ENCODE data around the gene SLC25A36. TPM values are rescaled to one million over a fixed set of nuclear protein-coding genes. Genes with fewer than 3 reads are reported as not detected.
"Not testable (repeated sequence)": the region's sequence is repeated elsewhere in the genome, so short reads cannot be mapped to it uniquely, and the experiment has no call there.

SLC25A36 gene
- total RNA-seq, 4 donors from 2014 or later, result 42.1 to 73.8 (median 62.3) TPM

DNA sequence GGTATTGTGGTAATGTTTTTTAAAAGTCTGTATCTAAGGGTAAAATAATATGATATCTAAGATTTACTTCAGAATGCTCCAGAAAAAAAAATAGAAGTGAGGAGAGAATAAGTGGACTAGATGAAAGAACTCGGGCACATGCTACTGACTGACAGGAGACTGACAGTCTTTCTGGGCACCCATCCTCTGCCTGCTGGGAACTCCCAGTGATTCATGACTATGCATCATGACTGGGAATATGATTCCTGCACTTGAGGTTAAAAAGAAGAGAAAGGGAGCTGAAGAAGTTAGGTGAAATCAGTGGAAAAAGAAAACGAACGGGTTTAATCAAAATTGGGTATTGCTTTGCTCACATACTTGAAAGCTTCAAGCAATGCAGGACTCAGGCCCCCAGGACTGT is 73.8 kb downstream of the SLC25A36 start:
- ATAC-seq, result no peak

DNA sequence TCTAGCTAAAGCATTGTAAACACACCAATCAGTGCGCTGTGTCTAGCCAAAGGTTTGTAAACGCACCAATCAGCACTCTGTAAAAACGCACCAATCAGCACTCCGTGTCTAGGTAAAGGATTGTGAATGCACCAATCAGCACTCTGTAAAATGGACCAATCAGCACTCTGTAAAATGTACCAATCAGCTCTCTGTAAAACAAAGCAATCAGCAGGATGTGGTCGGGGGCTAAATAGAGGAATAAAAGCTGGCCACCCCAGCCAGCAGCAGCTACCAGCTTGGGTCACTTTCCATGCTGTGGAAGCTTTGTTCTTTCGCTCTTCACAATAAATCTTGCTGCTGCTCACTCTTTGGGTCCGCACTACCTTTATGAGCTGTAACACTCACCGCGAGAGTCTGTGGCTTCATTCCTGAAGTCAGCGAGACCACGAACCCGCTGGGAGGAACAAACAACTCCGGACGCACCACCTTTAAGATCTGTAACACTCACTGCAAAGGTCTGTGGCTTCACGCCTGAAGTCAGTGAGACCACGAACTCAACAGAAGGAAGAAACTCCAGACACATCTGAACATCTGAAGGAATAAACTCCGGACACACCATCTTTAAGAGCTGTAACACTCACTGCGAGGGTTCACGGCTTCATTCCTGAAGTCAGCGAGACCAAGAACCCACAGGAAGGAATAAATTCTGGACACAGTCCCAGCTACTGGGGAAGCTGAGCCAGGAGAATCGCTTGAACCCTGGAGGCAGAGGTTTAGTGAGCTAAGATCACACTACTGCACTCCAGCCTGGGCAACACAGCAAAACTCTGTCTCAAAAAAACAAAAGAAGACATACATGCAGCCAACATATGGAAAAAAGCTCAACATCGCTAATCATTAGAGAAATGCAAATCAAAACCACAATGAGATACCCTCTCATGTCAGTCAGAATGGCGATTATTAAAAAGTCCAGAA is 76.0 kb downstream of the SLC25A36 start:
- not testable (repeated sequence) for ATAC-seq, H3K4me3 ChIP-seq, H3K4me1 ChIP-seq, H3K27me3 ChIP-seq, H3K27ac ChIP-seq, H3K36me3 ChIP-seq, H3K9me3 ChIP-seq
- WGBS, 2 donors (ENCODE audit: low coverage in 1 of 2), result 80% methylated on average over 13 to 17 of the region's 23 CpGs

More for the DNA sequence above, 73.8 kb downstream of the SLC25A36 start:
- WGBS, 2 donors (ENCODE audit: low coverage in 1 of 2), result 83 to 91% methylated on average over 3 of the region's 3 CpGs
- Histone ChIP-seq H3K4me3 (no peak overlapping the region), H3K27me3 (peaks cover 2% of the 10 kb centered on the region), H3K27ac (no peak overlapping the region), H3K36me3 (no peaks in the 10 kb centered on the region), H3K4me1 (peaks cover 0 to 8% (median 3%) of the 10 kb centered on the region in 3 donors), H3K9me3 (no peaks in the 10 kb centered on the region)
- no peak for TF ChIP-seq POLR2AphosphoS5 (IDR thresholded peaks at IDR 0.05)
- no peak for TF ChIP-seq EP300 (IDR thresholded peaks at IDR 0.05)
- TF ChIP-seq POLR2A (IDR thresholded peaks at IDR 0.05), result no peak
- TF ChIP-seq, protein P1, sequence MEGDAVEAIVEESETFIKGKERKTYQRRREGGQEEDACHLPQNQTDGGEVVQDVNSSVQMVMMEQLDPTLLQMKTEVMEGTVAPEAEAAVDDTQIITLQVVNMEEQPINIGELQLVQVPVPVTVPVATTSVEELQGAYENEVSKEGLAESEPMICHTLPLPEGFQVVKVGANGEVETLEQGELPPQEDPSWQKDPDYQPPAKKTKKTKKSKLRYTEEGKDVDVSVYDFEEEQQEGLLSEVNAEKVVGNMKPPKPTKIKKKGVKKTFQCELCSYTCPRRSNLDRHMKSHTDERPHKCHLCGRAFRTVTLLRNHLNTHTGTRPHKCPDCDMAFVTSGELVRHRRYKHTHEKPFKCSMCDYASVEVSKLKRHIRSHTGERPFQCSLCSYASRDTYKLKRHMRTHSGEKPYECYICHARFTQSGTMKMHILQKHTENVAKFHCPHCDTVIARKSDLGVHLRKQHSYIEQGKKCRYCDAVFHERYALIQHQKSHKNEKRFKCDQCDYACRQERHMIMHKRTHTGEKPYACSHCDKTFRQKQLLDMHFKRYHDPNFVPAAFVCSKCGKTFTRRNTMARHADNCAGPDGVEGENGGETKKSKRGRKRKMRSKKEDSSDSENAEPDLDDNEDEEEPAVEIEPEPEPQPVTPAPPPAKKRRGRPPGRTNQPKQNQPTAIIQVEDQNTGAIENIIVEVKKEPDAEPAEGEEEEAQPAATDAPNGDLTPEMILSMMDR (IDR thresholded peaks at IDR 0.05), result no peak

DNA sequence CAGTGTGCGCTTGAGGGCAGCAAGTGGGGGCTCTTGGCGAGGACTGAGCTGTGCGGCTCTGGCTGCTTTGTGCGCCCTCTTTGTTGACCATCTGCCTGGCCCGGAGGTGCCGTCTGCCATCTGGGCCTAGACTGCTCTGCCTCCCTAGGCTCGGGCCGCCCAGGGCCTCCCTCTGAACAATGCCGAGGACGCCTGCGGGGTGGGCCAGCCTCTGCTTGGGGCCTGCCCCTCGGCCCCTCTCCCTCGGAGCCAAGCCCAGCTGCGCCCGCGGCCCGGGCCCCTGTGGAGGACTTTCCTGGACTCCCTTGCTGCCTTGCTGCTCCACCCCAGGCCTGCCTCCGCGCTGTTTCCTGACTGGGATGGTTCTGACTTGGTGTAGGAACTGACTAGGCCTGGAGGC is 77.6 kb downstream of the SLC25A36 start:
- no peaks in the 10 kb centered on the region for H3K9me3 ChIP-seq
- 90 to 95% methylated on average over 4 to 6 of the region's 19 CpGs for WGBS, 2 donors (ENCODE audit: low coverage in 1 of 2)
- no peak for ATAC-seq
- H3K4me3 ChIP-seq, result no peak overlapping the region
- H3K4me1 ChIP-seq, result no peaks in the 10 kb centered on the region
- H3K36me3 ChIP-seq, result no peaks in the 10 kb centered on the region
- no peak overlapping the region for H3K27ac ChIP-seq
- TF ChIP-seq POLR2A (IDR thresholded peaks at IDR 0.05), result no peak
- no peak for TF ChIP-seq EP300 (IDR thresholded peaks at IDR 0.05)
- TF ChIP-seq, protein P1 (IDR thresholded peaks at IDR 0.05), result no peak
- TF ChIP-seq POLR2AphosphoS5 (IDR thresholded peaks at IDR 0.05), result no peak
- no peaks in the 10 kb centered on the region for H3K27me3 ChIP-seq

DNA sequence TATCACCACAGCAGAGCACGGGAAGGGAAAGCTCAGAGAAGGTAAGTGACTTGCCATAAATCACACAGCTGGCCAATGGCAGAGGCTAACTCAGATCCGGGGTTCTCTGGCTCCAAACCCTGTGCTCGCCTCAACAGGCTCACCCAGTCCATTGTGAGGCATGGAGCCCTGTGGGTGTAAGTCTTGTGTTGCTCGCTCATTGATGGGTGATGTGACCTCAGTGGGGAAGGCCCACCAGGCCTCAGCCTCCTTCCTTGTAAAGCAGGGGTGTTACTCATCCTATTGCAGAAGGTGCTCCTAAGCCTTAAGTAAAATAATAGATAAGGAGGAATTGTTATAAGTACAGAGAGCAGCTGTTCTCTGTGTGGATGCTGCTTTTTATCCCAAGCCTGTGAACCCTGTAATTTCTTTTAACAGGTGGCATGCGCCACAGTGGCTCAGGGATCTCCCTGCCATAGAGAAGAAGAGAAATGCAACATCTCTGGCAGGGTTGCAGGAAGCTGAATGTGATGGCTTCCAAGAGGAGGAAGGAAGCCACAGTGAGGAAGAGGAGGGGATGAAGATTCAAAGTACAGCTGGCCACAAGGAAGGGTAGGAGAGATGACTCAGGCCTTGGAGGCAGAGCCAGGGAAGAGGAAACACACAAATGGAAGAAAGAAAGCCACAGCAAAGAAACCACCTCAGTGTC is 78.7 kb downstream of the SLC25A36 start:
- no peaks in the 10 kb centered on the region for H3K27me3 ChIP-seq
- H3K9me3 ChIP-seq, result no peaks in the 10 kb centered on the region
- TF ChIP-seq POLR2AphosphoS5 (IDR thresholded peaks at IDR 0.05), result no peak
- TF ChIP-seq, protein P1 (IDR thresholded peaks at IDR 0.05), result no peak
- TF ChIP-seq POLR2A (IDR thresholded peaks at IDR 0.05), result no peak
- TF ChIP-seq EP300 (IDR thresholded peaks at IDR 0.05), result no peak
- no peak for ATAC-seq
- no peak overlapping the region for H3K4me3 ChIP-seq
- WGBS, 2 donors (ENCODE audit: low coverage in 1 of 2), result 63% methylated on average over 2 of the region's 5 CpGs; no CpG with 5 or more reads in 1 of the 2 donors
- H3K27ac ChIP-seq, result no peak overlapping the region
- H3K4me1 ChIP-seq, result no peaks in the 10 kb centered on the region
- no peaks in the 10 kb centered on the region for H3K36me3 ChIP-seq

DNA sequence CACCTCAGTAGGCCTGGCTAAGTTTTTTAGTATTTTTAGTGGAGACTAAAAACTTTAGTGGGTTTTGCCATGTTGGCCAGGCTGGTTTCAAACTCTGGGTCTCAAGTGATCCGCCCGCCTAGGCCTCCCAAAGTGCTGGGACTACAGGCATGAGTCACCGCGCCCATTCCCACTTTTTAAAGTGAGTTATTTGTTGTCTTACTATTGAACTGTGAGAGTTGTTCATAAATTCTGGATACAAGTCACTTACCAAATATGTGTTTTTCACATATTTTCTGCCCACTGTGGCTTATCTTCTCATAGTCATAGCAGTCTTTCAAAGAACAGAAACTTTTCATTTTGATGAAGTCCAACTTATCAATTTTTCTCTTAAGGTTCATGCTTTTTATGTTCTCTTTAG is 79.6 kb downstream of the SLC25A36 start:
- no peaks in the 10 kb centered on the region for H3K27me3 ChIP-seq
- H3K4me1 ChIP-seq, result no peaks in the 10 kb centered on the region
- no peak overlapping the region for H3K27ac ChIP-seq
- no peak for ATAC-seq
- WGBS, 2 donors (ENCODE audit: low coverage in 1 of 2), result 85 to 86% methylated on average over 4 of the region's 4 CpGs
- H3K36me3 ChIP-seq, result no peaks in the 10 kb centered on the region
- H3K9me3 ChIP-seq, result no peaks in the 10 kb centered on the region
- no peak overlapping the region for H3K4me3 ChIP-seq
- no peak for TF ChIP-seq EP300 (IDR thresholded peaks at IDR 0.05)
- no peak for TF ChIP-seq POLR2AphosphoS5 (IDR thresholded peaks at IDR 0.05)
- TF ChIP-seq, protein P1 (IDR thresholded peaks at IDR 0.05), result no peak
- TF ChIP-seq POLR2A (IDR thresholded peaks at IDR 0.05), result no peak
